Measurements from ENCODE around the gene DKK2. TPM values are rescaled to one million over a fixed set of nuclear protein-coding genes. Genes with fewer than 3 reads are reported as not detected.

DKK2 gene
- total and polyA plus RNA-seq, 9 of the 15 experiments (the other 6 are each of a cell fraction or from before 2014, with no cell fraction given): not detected

DNA sequence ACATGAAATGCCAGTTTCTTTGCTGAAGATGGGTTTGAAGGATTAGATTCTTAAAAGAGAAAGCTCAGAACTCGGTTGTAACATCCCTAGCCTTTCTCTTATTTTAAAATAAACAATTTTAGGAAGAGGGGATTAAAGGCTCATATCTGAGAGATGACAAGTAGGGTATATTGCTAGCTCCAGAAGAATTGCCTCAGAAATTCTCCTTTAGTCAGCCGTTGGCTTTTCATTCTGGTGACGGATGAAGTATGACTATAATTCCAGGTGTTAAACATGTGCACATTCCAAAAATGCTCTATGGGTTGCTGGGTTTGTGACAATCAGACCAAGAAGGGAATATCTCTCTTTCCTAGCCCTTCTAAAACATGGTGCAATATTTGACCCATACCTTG lies 17.8 kb downstream of the DKK2 start (continued):
- no peak for TF ChIP-seq MLX (CRISPR knock-in tag; conservative IDR thresholded peaks at IDR 0.05)
- TF ChIP-seq PHF20 (IDR thresholded peaks at IDR 0.05; ENCODE audit: partially characterized antibody): no peak
- TF ChIP-seq PRDM10 (IDR thresholded peaks at IDR 0.05; ENCODE audit: partially characterized antibody): no peak
- no peak for TF ChIP-seq HDAC8 (tag; IDR thresholded peaks at IDR 0.05)
- TF ChIP-seq ARNT (IDR thresholded peaks at IDR 0.05): no peak
- TF ChIP-seq CC2D1A (IDR thresholded peaks at IDR 0.05): no peak
